Measurements from ENCODE around the gene AUP1.
A peak's percentile ranks its signal among the peaks of the same experiment; 100 is the strongest.
"Not testable (repeated sequence)": the region's sequence is repeated elsewhere in the genome, so short reads cannot be mapped to it uniquely, and the experiment has no call there.

Gene AUP1

GRCh38 chr2:74529357-74530238 lies at the start of gene AUP1, which contains the start of gene HTRA2:
Gene AUP1, minus strand, starts transcription at chr2:74529706. Its CDS starts 77 bp downstream, at chr2:74529629.
Gene HTRA2, plus strand, starts transcription at chr2:74529933. Its CDS starts 74 bp downstream, at chr2:74530007.
- peak; percentile 97 for DNase-seq (ENCODE audit: low read depth)
- H3K4me3 ChIP-seq (ENCODE audit: low read depth, low read length) = peak within 1 kb of the TSS; percentile 74

- no peak overlapping the region for H3K4me3 ChIP-seq (ENCODE audit: low read depth, low read length)
- DNase-seq (ENCODE audit: low read depth) = no peak
These were observed 48.9 kb upstream of the AUP1 start for GRCh38 chr2:74578408-74578807.

- H3K4me3 ChIP-seq (ENCODE audit: low read depth, low read length) = no peak overlapping the region
- DNase-seq (ENCODE audit: low read depth) = no peak
These were observed 47.9 kb upstream of the AUP1 start for GRCh38 chr2:74577448-74577847.

GRCh38 chr2:74576863-74577229 lies 47.3 kb upstream of the AUP1 start:
- peak; percentile 73 for DNase-seq (ENCODE audit: low read depth)
- H3K4me3 ChIP-seq (ENCODE audit: low read depth, low read length) = no peak overlapping the region

GRCh38 chr2:74576211-74576862 lies 46.8 kb upstream of the AUP1 start:
- no peak overlapping the region for H3K4me3 ChIP-seq (ENCODE audit: low read depth, low read length)
- no peak for DNase-seq (ENCODE audit: low read depth)

GRCh38 chr2:74575320-74575719 lies 45.8 kb upstream of the AUP1 start:
- no peak for DNase-seq (ENCODE audit: low read depth)

GRCh38 chr2:74573747-74574562 lies 44.4 kb upstream of the AUP1 start:
- no peak overlapping the region for H3K4me3 ChIP-seq (ENCODE audit: low read depth, low read length)
- no peak for DNase-seq (ENCODE audit: low read depth)

More at GRCh38 chr2:74575320-74575719, 45.8 kb upstream of the AUP1 start:
- H3K4me3 ChIP-seq (ENCODE audit: low read depth, low read length) = no peak overlapping the region

GRCh38 chr2:74572178-74572925 lies 42.8 kb upstream of the AUP1 start:
- no peak for DNase-seq (ENCODE audit: low read depth)
- no peak overlapping the region for H3K4me3 ChIP-seq (ENCODE audit: low read depth, low read length)

GRCh38 chr2:74571058-74571457 lies 41.6 kb upstream of the AUP1 start:
- DNase-seq (ENCODE audit: low read depth) = no peak
- no peak overlapping the region for H3K4me3 ChIP-seq (ENCODE audit: low read depth, low read length)

- no peak for DNase-seq (ENCODE audit: low read depth)
- H3K4me3 ChIP-seq (ENCODE audit: low read depth, low read length) = no peak overlapping the region
These were observed 40.2 kb upstream of the AUP1 start for GRCh38 chr2:74569686-74570085.

- peak; percentile 77 for DNase-seq (ENCODE audit: low read depth)
- H3K4me3 ChIP-seq (ENCODE audit: low read depth, low read length) = no peak overlapping the region
These were observed 38.4 kb upstream of the AUP1 start for GRCh38 chr2:74567881-74568280.

GRCh38 chr2:74566754-74567085 lies 37.2 kb upstream of the AUP1 start:
- DNase-seq (ENCODE audit: low read depth) = peak; percentile 89
- H3K4me3 ChIP-seq (ENCODE audit: low read depth, low read length) = no peak overlapping the region

GRCh38 chr2:74566076-74566753 lies 36.7 kb upstream of the AUP1 start:
- DNase-seq (ENCODE audit: low read depth) = no peak
- H3K4me3 ChIP-seq (ENCODE audit: low read depth, low read length) = no peak overlapping the region

- no peak for DNase-seq (ENCODE audit: low read depth)
- H3K4me3 ChIP-seq (ENCODE audit: low read depth, low read length) = no peak overlapping the region
These were observed 34.7 kb upstream of the AUP1 start for GRCh38 chr2:74564222-74564621.

- DNase-seq (ENCODE audit: low read depth) = no peak
- H3K4me3 ChIP-seq (ENCODE audit: low read depth, low read length) = no peak overlapping the region
These were observed 32.7 kb upstream of the AUP1 start for GRCh38 chr2:74562126-74562775.

- H3K4me3 ChIP-seq (ENCODE audit: low read depth, low read length); DNase-seq (ENCODE audit: low read depth): not testable (repeated sequence)
These were observed 31.5 kb upstream of the AUP1 start for GRCh38 chr2:74561022-74561421.

GRCh38 chr2:74560591-74560990 lies 31.1 kb upstream of the AUP1 start:
- no peak overlapping the region for H3K4me3 ChIP-seq (ENCODE audit: low read depth, low read length)
- no peak for DNase-seq (ENCODE audit: low read depth)

- DNase-seq (ENCODE audit: low read depth) = no peak
These were observed 30.4 kb upstream of the AUP1 start for GRCh38 chr2:74559912-74560311.

More at GRCh38 chr2:74559912-74560311, 30.4 kb upstream of the AUP1 start:
- no peak overlapping the region for H3K4me3 ChIP-seq (ENCODE audit: low read depth, low read length)

Measured in skeletal muscle cell (primary cell).